GM12878 (cell line): Measurements from ENCODE around the gene CLECL1. TPM values are rescaled to one million over a fixed set of nuclear protein-coding genes. Genes with fewer than 3 reads are reported as not detected.

ENCODE experiments used
- ATAC-seq: fragments of 200-7000 bp; cut with Tn5 transposase; 3 replicates; pipeline ENCODE4 v1.9.1; 2020; ENCODE audit warnings: mild to moderate bottlenecking, moderate library complexity
- BruUV-seq: library from RNA; stranded (reverse); fragments of 400-500 nt; replicated peaks from 2 replicates; lab custom pipeline; 2021; lab: Mats Ljungman, UMichigan
- CTCF ChIA-PET: fragments of 300-600 bp; sonication (Branson Sonifier 250); formaldehyde crosslinking; extraction: SDS; loops from one replicate; lab custom pipeline; 2021; ENCODE audit warnings: inconsistent platforms; lab: Yijun Ruan, JAX
- POLR2A ChIA-PET: fragments of 350-600 bp; formaldehyde crosslinking; extraction: SDS; loops from one replicate; lab custom pipeline; 2021; ENCODE audit warnings: inconsistent platforms; lab: Charles Lee
- RAD21 ChIA-PET: fragments of 300-600 bp; sonication (Branson Sonifier 250); formaldehyde crosslinking; loops from one replicate; lab custom pipeline; 2023; ENCODE audit warnings: antibody characterized with exemption; ENCODE audit not compliant: unreplicated experiment; lab: Charles Lee
- SMC1A ChIA-PET: fragments of 300-600 bp; sonication (Branson Sonifier 250); formaldehyde crosslinking; loops from one replicate; lab custom pipeline; 2023; ENCODE audit not compliant: unreplicated experiment, uncharacterized antibody; lab: Charles Lee
- DNase-seq: peaks from one replicate; pipeline ENCODE4 v3.0.0-alpha.2; 2011; ENCODE audit warnings: low read depth, low spot score
- FAIRE-seq: peaks from 3 replicates; lab custom pipeline; 2011; peaks lifted over from hg19 to GRCh38; lab: Jason Lieb, UNC
- H2AFZ ChIP-seq: 2 replicates; pipeline ENCODE4 v1.6.0; 2011; ENCODE audit warnings: low read depth, low read length, control low read depth; ENCODE audit not compliant: control insufficient read depth
- H3K27ac ChIP-seq: 2 replicates; pipeline ENCODE4 v1.5.1; 2011; ENCODE audit warnings: control low read depth; ENCODE audit not compliant: control insufficient read depth, insufficient read depth
- H3K27me3 ChIP-seq, 2 experiments: replicated peaks in 1 of 2; 2 replicates each; pipeline versions ENCODE4 v1.6.0 to v1.6.1; 2011; ENCODE audit warnings: low read length in 1 of 2; ENCODE audit not compliant: control insufficient read depth in 2 of 2, insufficient read depth in 2 of 2
- H3K36me3 ChIP-seq, 2 experiments: 2 replicates each; pipeline ENCODE4 v1.5.1; 2011; ENCODE audit warnings: low read length in 1 of 2; ENCODE audit not compliant: control insufficient read depth in 2 of 2, insufficient read depth in 2 of 2
- H3K4me1 ChIP-seq: 2 replicates; pipeline ENCODE4 v1.6.1; 2011; ENCODE audit warnings: mild to moderate bottlenecking, low read length, moderate library complexity, mixed read lengths; ENCODE audit not compliant: control insufficient read depth, insufficient read depth
- H3K4me2 ChIP-seq: 2 replicates; pipeline ENCODE4 v1.6.0; 2011; ENCODE audit warnings: control low read depth; ENCODE audit not compliant: control insufficient read depth, insufficient read depth
- H3K4me3 ChIP-seq: fragments of 200-600 bp; sonication (generic); 2 replicates; pipeline ENCODE4 v1.5.1; 2016
- H3K79me2 ChIP-seq: 2 replicates; pipeline ENCODE4 v1.6.0; 2011; ENCODE audit warnings: low read length; ENCODE audit not compliant: control insufficient read depth, insufficient read depth
- H3K9ac ChIP-seq: 2 replicates; pipeline ENCODE4 v1.8.0; 2011; ENCODE audit warnings: low read length, control low read depth, mixed read lengths; ENCODE audit not compliant: control insufficient read depth, insufficient read depth
- H3K9me3 ChIP-seq: replicated peaks from 3 replicates; pipeline ENCODE4 v1.5.1; 2011; ENCODE audit warnings: mild to moderate bottlenecking, low read length; ENCODE audit not compliant: control insufficient read depth, insufficient read depth
- H4K20me1 ChIP-seq: 2 replicates; pipeline ENCODE4 v1.6.0; 2011; ENCODE audit not compliant: control insufficient read depth, insufficient read depth
- ATF7 ChIP-seq: fragments of 450-650 bp; IDR thresholded peaks from 2 replicates; pipeline ENCODE4 v1.6.1; 2016; ENCODE audit warnings: low read depth, mild to moderate bottlenecking
- BMI1 ChIP-seq: fragments of 450-650 bp; IDR thresholded peaks from 2 replicates; pipeline ENCODE4 v1.6.1; 2016; ENCODE audit warnings: mild to moderate bottlenecking, moderate library complexity, borderline replicate concordance
- EED ChIP-seq: sonication (generic); IDR thresholded peaks from 2 replicates; pipeline ENCODE4 v1.6.1; 2016; ENCODE audit warnings: antibody characterized with exemption, low read depth
- EZH2 ChIP-seq: IDR thresholded peaks from 2 replicates; pipeline ENCODE4 v1.6.1; 2012; ENCODE audit warnings: low read depth, mild to moderate bottlenecking, control low read depth, inconsistent platforms, low read length, borderline replicate concordance; ENCODE audit not compliant: control insufficient read depth
- IKZF1 ChIP-seq: fragments of 450-650 bp; conservative IDR thresholded peaks from 2 replicates; pipeline ENCODE4 v1.6.1; 2017; ENCODE audit warnings: antibody characterized with exemption, mild to moderate bottlenecking
- MLLT1 ChIP-seq: fragments of 450-650 bp; IDR thresholded peaks from 2 replicates; pipeline ENCODE4 v1.6.1; 2016; ENCODE audit warnings: mild to moderate bottlenecking
- RELB ChIP-seq: fragments of 450-650 bp; IDR thresholded peaks from 2 replicates; pipeline ENCODE4 v1.6.1; 2017; ENCODE audit warnings: low read depth, mild to moderate bottlenecking, moderate library complexity
- SMAD5 ChIP-seq: IDR thresholded peaks from 2 replicates; pipeline ENCODE4 v1.6.1; 2016; ENCODE audit warnings: antibody characterized with exemption, low read depth
- YY1 ChIP-seq: IDR thresholded peaks from 2 replicates; pipeline ENCODE4 v1.6.1; 2011; ENCODE audit warnings: low read depth, mild to moderate bottlenecking, low read length
- ZBTB4 ChIP-seq: fragments of 450-650 bp; formaldehyde crosslinking; IDR thresholded peaks from 2 replicates; pipeline ENCODE4 v1.4.0; 2022; ENCODE audit warnings: mild to moderate bottlenecking, moderate library complexity
- ZNF687 ChIP-seq: fragments of 450-650 bp; IDR thresholded peaks from 2 replicates; pipeline ENCODE4 v1.6.1; 2017; ENCODE audit warnings: mild to moderate bottlenecking, moderate library complexity
- WGBS: methylation state at CpG from one replicate; pipeline ENCODE4 v1.1.6; 2016; ENCODE audit warnings: low lambda C conversion rate; ENCODE audit not compliant: insufficient replicate concordance, insufficient coverage; ENCODE audit errors: missing lambda C conversion rate; 5-methylcytosine and 5-hydroxymethylcytosine counted together
- in situ Hi-C: fragments of 300-500 bp; cut with MboI; formaldehyde crosslinking; loops from 9 replicates; pipeline ENCODE4 v1.14.3; 2018; ENCODE audit warnings: mixed read lengths
- intact Hi-C: fragments of 100-400 bp; cut with micrococcal nuclease; formaldehyde crosslinking; loops from one replicate; pipeline ENCODE4 v1.14.2; 2022; ENCODE audit not compliant: unreplicated experiment
- polyA plus RNA-seq, 11 experiments: library from polyadenylated mRNA; depleted of rRNA in 4 of 11; unstranded in 6 of 11; stranded (reverse) in 5 of 11; fragments of >200 nt; fragmentation: Nextera tagmentation in 4 of 11; fragmentation: Illumina TruSeq in 1 of 11; extraction: Ambion mirVana in 4 of 11; extraction: Trizol in 1 of 11; gene quantifications; 1 replicate in 1 of 11; 2 replicates in 10 of 11; pipeline versions ENCODE4 v1.2.1 to v1.2.3, GENCODE V29; 2011 to 2016; ENCODE audit warnings: inconsistent platforms in 2 of 11, missing spikeins in 2 of 11, low read depth in 1 of 11
- total RNA-seq, 4 experiments: library from RNA; depleted of rRNA in 3 of 4; stranded (reverse); fragments of >200 nt in 3 of 4; fragmentation: Illumina TruSeq in 1 of 4; extraction: Trizol in 1 of 4; gene quantifications; 2 replicates each; pipeline versions ENCODE4 v1.2.1 to v1.2.3, GENCODE V29; 2013 to 2021

The CLECL1 gene
- total and polyA plus RNA-seq, 10 of the 15 experiments (the other 5 are each of a cell fraction or from before 2014, with no cell fraction given), result 4.6 to 56.5 (median 46.4) TPM

- TF ChIP-seq ZNF687, result no peak
Measured at GRCh38 chr12:9749640-9750039, 16.7 kb upstream of the CLECL1 start (continued).

GRCh38 chr12:9745199-9745598 is 12.3 kb upstream of the CLECL1 start:
- peaks cover 2% of the 10 kb centered on the region for H3K79me2 ChIP-seq
- H3K4me2 ChIP-seq, result no peak overlapping the region
- WGBS, result 36% methylated on average over 3 of the region's 3 CpGs
- H3K27ac ChIP-seq, result no peak overlapping the region
- TF ChIP-seq MLLT1 (no peak), EED (no peak), RELB (no peak), BMI1 (no peak), SMAD5 (no peak), IKZF1 (0 out of 2 replicates have a peak, but pooled peaks have one; percentile 13), ZBTB4 (CRISPR knock-in tag) (no peak), YY1 (no peak), ATF7 (0 out of 2 replicates have a peak, but pooled peaks have one; percentile 16), EZH2 (no peak)
- DNase-seq (no peak), FAIRE-seq (no peak), ATAC-seq (no peak)
- H3K27me3 ChIP-seq, result no peaks in the 10 kb centered on the region
- in situ Hi-C loops, result loop anchor here (5.0 kb wide), 2 partner anchors 182 to 397 kb away; no protein-coding TSS in a partner anchor
- ChIA-PET SMC1A (interaction anchor here (1.7 to 22.8 kb wide), 3 partner anchors 10 to 53 kb away, joined by 5 to 814 read pairs (median 7); no protein-coding TSS in a partner anchor), RAD21 (interaction anchor here (0.8 to 1.7 kb wide), 3 partner anchors 10 to 55 kb away, joined by 4 to 8 read pairs (median 5); no protein-coding TSS in a partner anchor), POLR2A (interaction anchor here (1.2 to 1.4 kb wide), 2 partner anchors 11 to 13 kb away, joined by 3 read pairs; no protein-coding TSS in a partner anchor), CTCF (interaction anchor here (0.6 to 19.3 kb wide), 11 partner anchors 8 to 181 kb away, joined by 3 to 835 read pairs (median 5); no protein-coding TSS in a partner anchor)
- no peak overlapping the region for H3K4me3 ChIP-seq
- no TSS peak for BruUV-seq
- H2AFZ ChIP-seq, result no peak overlapping the region
- no peaks in the 10 kb centered on the region for H3K36me3 ChIP-seq
- no peaks in the 10 kb centered on the region for H3K9me3 ChIP-seq
- intact Hi-C loops, result loop anchor here (5.0 to 10.0 kb wide), 2 partner anchors 270 to 397 kb away; partner anchors contain the start of gene CLEC12B
- no peaks in the 10 kb centered on the region for H4K20me1 ChIP-seq
- no peak overlapping the region for H3K9ac ChIP-seq
- H3K4me1 ChIP-seq, result peaks cover 24% of the 10 kb centered on the region
